ENCODE measurements around the gene STARD4. TPM values are rescaled to one million over a fixed set of nuclear protein-coding genes. Genes with fewer than 3 reads are reported as not detected.

The STARD4 gene
- total RNA-seq, 2 experiments from 2014 or later = 14.9 to 15.2 TPM

- Mint-ChIP-seq H3K9me3 (no peaks in the 10 kb centered on the region), H3K4me1 (ENCODE audit: low read depth) (peaks cover 14% of the 10 kb centered on the region), H3K27me3 (no peaks in the 10 kb centered on the region), H3K36me3 (ENCODE audit: low read depth) (no peaks in the 10 kb centered on the region), H3K4me3 (peak overlapping the region; percentile 3), H3K27ac (peak overlapping the region; percentile 71)
- ATAC-seq (ENCODE audit: poor library complexity) (peak; percentile 98), DNase-seq (peak; percentile 59 to 97 (median 78))
- CTCF ChIA-PET = interaction anchor here (1.6 kb wide), 1 partner anchor 631 kb away, joined by 3 read pairs; no protein-coding TSS in a partner anchor
- Histone ChIP-seq H3K27me3 (ENCODE audit: control insufficient read depth in 1 of 2, insufficient read depth in 2 of 2, low read length in 2 of 2) (no peaks in the 10 kb centered on the region), H3K9me3 (ENCODE audit: control insufficient read depth in 1 of 2, insufficient read depth in 1 of 2, low read length in 2 of 2) (no peaks in the 10 kb centered on the region), H3K4me3 (ENCODE audit: low read length) (peak overlapping the region; percentile 21), H3K36me3 (ENCODE audit: insufficient read depth, low read length) (no peaks in the 10 kb centered on the region), H3K4me1 (ENCODE audit: insufficient read depth, low read length) (peaks cover 13% of the 10 kb centered on the region), H3K27ac (ENCODE audit: low read depth in 1 of 2, low read length in 2 of 2) (peak overlapping the region; percentile 57 to 73)
- TF ChIP-seq CTCF (IDR thresholded peaks at IDR 0.05) = no peak
- intact Hi-C loops (cut with DNase I, micrococcal nuclease) = loop anchor here (1.0 to 5.0 kb wide), 2 partner anchors 18 to 773 kb away; partner anchors contain the start of gene STARD4 (in 1 of the 2)
- POLR2A ChIA-PET = interaction anchor here (0.7 kb wide), 1 partner anchor 37 kb away, joined by 3 read pairs; no protein-coding TSS in a partner anchor
These were observed 18.0 kb upstream of the STARD4 start for GRCh38 chr5:111530298-111530740.

GRCh38 chr5:111528056-111528455 is 15.7 kb upstream of the STARD4 start:
- Histone ChIP-seq H3K27me3 (ENCODE audit: control insufficient read depth in 1 of 2, insufficient read depth in 2 of 2, low read length in 2 of 2) (no peaks in the 10 kb centered on the region), H3K4me3 (ENCODE audit: low read length) (no peak overlapping the region), H3K9me3 (ENCODE audit: control insufficient read depth in 1 of 2, insufficient read depth in 1 of 2, low read length in 2 of 2) (no peaks in the 10 kb centered on the region), H3K27ac (ENCODE audit: low read depth in 1 of 2, low read length in 2 of 2) (no peak overlapping the region), H3K36me3 (ENCODE audit: insufficient read depth, low read length) (no peaks in the 10 kb centered on the region), H3K4me1 (ENCODE audit: insufficient read depth, low read length) (peaks cover 13% of the 10 kb centered on the region)
- no peak for TF ChIP-seq CTCF (IDR thresholded peaks at IDR 0.05)
- H3K27me3 Mint-ChIP-seq = no peaks in the 10 kb centered on the region
- intact Hi-C loops (cut with DNase I, micrococcal nuclease) = no loop called here
- DNase-seq (no peak), ATAC-seq (ENCODE audit: poor library complexity) (no peak)
- no peak overlapping the region for H3K27ac Mint-ChIP-seq
- H3K36me3 Mint-ChIP-seq (ENCODE audit: low read depth) = no peaks in the 10 kb centered on the region
- peaks cover 14% of the 10 kb centered on the region for H3K4me1 Mint-ChIP-seq (ENCODE audit: low read depth)
- no peaks in the 10 kb centered on the region for H3K9me3 Mint-ChIP-seq
- ChIA-PET POLR2A (no interaction called here), CTCF (interaction anchor here (1.0 kb wide), 1 partner anchor 19 kb away, joined by 3 read pairs; no protein-coding TSS in a partner anchor)
- H3K4me3 Mint-ChIP-seq = no peak overlapping the region

GRCh38 chr5:111520908-111521307 is 8.6 kb upstream of the STARD4 start:
- H3K9me3 ChIP-seq (ENCODE audit: control insufficient read depth in 1 of 2, insufficient read depth in 1 of 2, low read length in 2 of 2) = no peaks in the 10 kb centered on the region
- TF ChIP-seq CTCF (IDR thresholded peaks at IDR 0.05) = no peak
- ATAC-seq (ENCODE audit: poor library complexity) (no peak), DNase-seq (no peak)
- H3K36me3 ChIP-seq (ENCODE audit: insufficient read depth, low read length) = no peaks in the 10 kb centered on the region
- no peaks in the 10 kb centered on the region for H3K4me1 ChIP-seq (ENCODE audit: insufficient read depth, low read length)
- Mint-ChIP-seq H3K9me3 (no peaks in the 10 kb centered on the region), H3K36me3 (ENCODE audit: low read depth) (no peaks in the 10 kb centered on the region), H3K4me3 (no peak overlapping the region), H3K27ac (no peak overlapping the region), H3K4me1 (ENCODE audit: low read depth) (no peaks in the 10 kb centered on the region), H3K27me3 (no peaks in the 10 kb centered on the region)
- CTCF ChIA-PET = interaction anchor here (1.3 kb wide), 1 partner anchor 10 kb away, joined by 3 read pairs; no protein-coding TSS in a partner anchor
- no peaks in the 10 kb centered on the region for H3K27me3 ChIP-seq (ENCODE audit: control insufficient read depth in 1 of 2, insufficient read depth in 2 of 2, low read length in 2 of 2)
- POLR2A ChIA-PET = interaction anchor here (1.3 kb wide), 1 partner anchor 9 kb away, joined by 4 read pairs; the partner anchor contains the start of gene STARD4
- intact Hi-C loops (cut with DNase I, micrococcal nuclease) = no loop called here
- H3K4me3 ChIP-seq (ENCODE audit: low read length) = no peak overlapping the region
- H3K27ac ChIP-seq (ENCODE audit: low read depth in 1 of 2, low read length in 2 of 2) = no peak overlapping the region

Measured in CD4-positive, alpha-beta T cell (primary cell).